Fibroblast of lung (primary cell): ENCODE data around the gene NKX3-2.

Experiments
- EZH2 ChIP-seq: IDR thresholded peaks from 2 replicates; pipeline ENCODE4 v1.5.1; 2012; ENCODE audit warnings: low read length, control low read depth, mild to moderate bottlenecking; ENCODE audit errors: missing control alignments
- TF ChIP-seq, protein P1 (sequence below), 2 donors: IDR thresholded peaks in 1 of 2; conservative IDR thresholded peaks in 1 of 2; 1 replicate in 1 of 2; 2 replicates in 1 of 2; pipeline ENCODE4 v1.5.1; 2011 to 2012; ENCODE audit warnings: low read length in 2 of 2, control low read depth in 1 of 2, inconsistent platforms in 1 of 2, low read depth in 1 of 2, mild to moderate bottlenecking in 1 of 2

DNA sequence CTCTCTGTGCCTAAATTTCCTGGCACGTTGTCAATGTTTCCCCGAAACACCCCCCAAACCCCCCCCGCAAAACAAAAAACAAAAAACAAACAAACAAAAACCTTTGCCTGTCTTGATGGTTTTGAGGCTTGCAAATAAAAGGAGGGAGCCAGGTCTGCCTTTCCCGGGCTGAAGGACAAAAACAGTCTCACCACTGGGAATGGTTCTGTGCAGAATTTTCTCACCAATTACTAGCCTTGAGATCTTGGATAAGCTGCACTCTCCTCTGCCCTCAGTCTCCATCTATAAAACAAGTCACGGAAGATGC lies 15.5 kb downstream of the NKX3-2 start:
- TF ChIP-seq, protein P1, sequence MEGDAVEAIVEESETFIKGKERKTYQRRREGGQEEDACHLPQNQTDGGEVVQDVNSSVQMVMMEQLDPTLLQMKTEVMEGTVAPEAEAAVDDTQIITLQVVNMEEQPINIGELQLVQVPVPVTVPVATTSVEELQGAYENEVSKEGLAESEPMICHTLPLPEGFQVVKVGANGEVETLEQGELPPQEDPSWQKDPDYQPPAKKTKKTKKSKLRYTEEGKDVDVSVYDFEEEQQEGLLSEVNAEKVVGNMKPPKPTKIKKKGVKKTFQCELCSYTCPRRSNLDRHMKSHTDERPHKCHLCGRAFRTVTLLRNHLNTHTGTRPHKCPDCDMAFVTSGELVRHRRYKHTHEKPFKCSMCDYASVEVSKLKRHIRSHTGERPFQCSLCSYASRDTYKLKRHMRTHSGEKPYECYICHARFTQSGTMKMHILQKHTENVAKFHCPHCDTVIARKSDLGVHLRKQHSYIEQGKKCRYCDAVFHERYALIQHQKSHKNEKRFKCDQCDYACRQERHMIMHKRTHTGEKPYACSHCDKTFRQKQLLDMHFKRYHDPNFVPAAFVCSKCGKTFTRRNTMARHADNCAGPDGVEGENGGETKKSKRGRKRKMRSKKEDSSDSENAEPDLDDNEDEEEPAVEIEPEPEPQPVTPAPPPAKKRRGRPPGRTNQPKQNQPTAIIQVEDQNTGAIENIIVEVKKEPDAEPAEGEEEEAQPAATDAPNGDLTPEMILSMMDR (conservative IDR thresholded peaks at IDR 0.05 in 1 of 2, IDR thresholded peaks at IDR 0.05 in 1 of 2; ENCODE audit: low read depth in 1 of 2, low read length in 2 of 2): no peak
- TF ChIP-seq EZH2: no peak
